Stimulated activated CD4-positive, alpha-beta T cell treated with anti-CD3 and anti-CD28 coated beads, Interleukin-12 subunit alpha, Interleukin-12 subunit beta, amount 100 ng/mL, for 4 hours (primary cell): ENCODE results near the gene AARSD1.
A peak's percentile ranks its signal among the peaks of the same experiment; 100 is the strongest.
"Not testable (repeated sequence)": the region's sequence is repeated elsewhere in the genome, so short reads cannot be mapped to it uniquely, and the experiment has no call there.

Experiments
- DNase-seq: peaks from one replicate; pipeline ENCODE4 v3.0.0-alpha.2; 2020

Gene AARSD1

DNA sequence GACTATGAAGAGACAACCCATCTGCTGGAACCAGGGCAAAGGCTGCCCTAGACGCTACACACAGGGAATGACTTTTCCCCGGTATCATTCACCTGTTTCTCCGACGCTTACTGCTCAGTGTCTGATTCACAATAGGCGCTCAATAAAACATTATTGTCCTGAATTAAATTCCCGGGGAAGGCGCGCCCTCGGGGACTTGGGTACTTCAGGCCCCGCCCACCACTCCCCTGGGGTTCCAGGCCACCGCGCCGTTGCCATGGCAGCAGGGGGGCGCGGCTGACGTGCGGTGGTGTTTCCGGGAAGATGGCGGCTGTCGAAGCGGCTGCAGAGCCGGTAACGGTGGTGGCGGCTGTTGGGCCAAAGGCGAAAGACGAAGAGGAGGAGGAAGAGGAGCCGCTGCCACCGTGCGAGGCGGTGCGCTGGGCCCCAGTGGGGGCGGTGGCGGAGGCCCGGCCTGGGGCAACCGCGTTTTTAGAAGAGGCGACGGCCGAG is 16.1 kb upstream of the AARSD1 start, which contains the start of gene RUNDC1:
Gene RUNDC1, plus strand, starts transcription at position 292 of the 492 bp plus-strand sequence. Its CDS starts 12 bp downstream, at position 304.
- peak; percentile 92 for DNase-seq

DNA sequence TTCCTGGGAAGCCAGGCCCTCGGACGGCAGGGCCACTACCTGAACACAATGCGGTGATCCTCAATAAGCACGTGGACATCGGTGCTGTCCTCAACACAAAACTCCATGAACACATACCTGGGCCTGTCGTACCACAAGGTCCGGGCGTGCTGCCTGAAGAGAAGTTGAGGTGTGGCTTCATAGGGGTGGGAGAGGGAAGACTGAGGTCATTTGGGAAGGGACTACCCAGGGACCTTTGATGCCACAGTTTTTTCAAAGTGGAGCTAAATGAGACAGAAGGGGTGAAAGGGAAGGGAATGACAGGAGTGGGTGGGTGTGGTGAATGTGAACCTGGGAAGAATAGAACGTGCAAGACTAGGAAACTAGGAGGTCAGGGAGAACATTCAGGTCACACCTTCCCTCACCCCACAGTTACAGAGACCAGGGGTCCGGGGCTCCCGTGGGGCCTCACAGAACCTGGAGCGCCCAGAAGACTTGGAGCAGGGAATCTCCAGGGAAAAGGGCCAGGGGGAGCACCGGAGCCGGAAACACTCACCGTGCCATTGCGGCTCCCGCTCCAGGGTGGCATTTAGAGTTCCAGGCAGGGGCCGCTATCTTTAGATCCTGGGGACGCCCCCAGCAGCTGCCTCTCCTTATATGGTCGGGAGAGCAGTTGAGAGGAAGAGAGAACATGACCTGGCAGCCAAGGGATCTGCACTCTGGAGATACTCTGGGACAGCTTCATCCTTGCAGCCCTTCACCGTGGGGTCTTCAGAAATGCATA is 15.4 kb upstream of the AARSD1 start, which contains the start of gene PTGES3L:
Gene PTGES3L, minus strand, starts transcription at position 570 of the 763 bp plus-strand sequence. Its CDS starts 27 bp downstream, at position 543.
- no peak for DNase-seq

DNA sequence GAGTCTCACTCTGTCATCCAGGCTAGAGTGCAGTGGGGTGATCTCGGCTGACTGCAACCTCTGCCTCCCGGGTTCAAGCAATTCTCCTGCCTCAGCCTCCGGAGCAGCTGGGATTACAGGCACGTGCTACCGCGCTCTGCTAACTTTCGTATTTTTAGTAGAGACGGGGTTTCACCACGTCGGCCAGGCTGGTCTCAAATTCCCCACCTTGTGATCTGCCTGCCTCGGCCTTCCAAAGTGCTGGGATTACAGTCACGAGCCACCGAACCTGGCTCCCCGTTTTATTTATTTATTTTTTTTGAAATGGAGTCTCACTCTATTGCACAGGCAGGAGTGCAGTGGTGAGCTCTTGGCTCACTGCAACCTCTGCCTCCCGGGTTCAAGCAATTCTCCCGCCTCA is 11.4 kb upstream of the AARSD1 start:
- DNase-seq, result not testable (repeated sequence)

DNA sequence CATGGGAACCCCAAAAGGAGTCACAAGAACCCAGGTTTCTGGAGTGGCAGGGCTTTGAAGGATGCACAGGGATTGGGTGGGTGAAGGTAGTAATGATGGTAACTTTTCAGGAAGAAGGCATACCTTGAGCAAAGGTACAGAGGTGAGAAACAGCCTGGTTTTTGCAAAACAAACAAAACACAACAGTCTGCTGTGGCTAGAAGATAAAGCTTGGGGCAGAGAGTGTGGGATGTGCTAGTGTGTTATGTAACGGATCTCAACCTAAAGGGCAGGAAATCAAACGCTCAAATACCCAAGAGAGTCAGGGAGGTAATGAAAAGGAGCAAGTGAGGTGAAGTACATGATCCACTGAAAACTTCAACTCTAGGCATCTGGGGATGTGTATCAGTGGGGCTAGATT is 11.0 kb upstream of the AARSD1 start:
- no peak for DNase-seq

DNA sequence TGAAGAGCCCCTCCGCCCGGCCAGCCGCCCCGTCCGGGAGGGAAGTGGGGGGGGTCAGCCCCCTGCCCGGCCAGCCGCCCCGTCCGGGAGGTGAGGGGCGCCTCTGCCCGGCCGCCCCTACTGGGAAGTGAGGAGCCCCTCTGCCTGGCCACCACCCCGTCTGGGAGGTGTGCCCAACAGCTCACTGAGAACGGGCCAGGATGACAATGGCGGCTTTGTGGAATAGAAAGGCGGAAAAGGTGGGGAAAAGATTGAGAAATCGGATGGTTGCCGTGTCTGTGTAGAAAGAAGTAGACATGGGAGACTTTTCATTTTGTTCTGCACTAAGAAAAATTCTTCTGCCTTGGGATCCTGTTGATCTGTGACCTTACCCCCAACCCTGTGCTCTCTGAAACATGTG is 9.1 kb upstream of the AARSD1 start:
- not testable (repeated sequence) for DNase-seq

DNA sequence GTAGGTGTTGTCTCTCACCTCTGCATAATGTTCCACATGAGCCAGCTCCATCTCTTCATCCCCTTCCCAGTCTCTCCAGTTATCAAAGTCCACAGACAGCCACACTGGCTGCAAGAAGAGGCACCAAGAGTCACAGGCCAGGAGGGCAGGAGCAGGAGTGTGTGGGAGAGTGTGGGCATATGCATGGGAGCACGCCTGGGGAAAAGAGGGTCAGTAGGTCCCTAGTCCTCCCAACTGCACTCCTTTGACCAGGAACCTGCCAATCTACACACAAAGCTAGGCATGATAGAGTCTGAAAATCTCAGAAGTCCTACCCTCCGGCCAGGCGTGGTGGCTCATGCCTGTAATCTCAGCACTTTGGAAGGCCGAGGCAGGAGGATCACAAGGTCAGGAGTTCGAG is 7.3 kb upstream of the AARSD1 start:
- DNase-seq, result no peak

DNA sequence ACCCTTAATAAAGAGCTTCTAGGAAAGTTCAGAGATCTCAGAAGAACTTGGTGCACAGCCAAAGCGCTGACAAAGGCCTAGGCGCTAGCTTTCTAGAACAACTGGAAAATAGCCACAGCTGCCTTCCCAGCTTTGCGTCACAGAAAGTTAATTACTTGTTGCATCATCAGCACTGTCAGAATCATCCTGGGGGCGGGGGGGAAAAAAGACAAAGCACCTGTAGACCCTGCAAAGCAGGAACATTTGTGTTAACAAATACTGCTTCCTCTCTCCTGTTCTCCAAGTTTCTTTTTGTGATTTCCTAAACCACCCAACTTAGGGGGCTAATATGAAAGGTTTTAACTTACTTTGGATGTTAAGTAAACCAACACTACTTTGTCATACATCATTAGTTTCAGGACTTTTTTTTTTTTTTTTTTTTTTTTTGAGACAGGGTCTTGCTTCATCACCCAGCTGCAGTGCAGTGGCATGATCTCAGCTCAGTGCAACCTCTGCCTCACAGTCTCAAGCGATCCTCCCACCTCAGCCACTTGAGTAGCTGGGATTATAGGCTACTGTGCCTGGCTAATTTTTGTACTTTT is 4.8 kb upstream of the AARSD1 start:
- DNase-seq, result no peak

DNA sequence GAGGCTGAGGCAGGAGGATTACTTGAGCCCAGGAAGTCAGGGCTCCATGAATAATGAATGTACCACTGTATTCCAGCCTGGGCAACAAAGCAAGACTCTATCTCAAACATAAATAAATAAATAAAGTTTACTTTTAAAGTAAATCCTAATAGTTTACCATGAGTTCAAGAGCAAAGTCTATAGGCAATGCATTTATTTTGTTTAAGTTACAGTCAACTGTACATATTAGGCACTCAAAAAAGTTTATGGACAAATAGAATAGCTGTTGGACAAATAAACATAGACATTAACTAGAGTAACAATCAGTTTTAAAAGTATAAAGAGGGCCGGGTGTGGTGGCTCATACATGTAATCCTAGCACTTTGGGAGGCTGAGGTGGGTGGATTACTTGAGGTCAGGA is 3.7 kb upstream of the AARSD1 start:
- no peak for DNase-seq

DNA sequence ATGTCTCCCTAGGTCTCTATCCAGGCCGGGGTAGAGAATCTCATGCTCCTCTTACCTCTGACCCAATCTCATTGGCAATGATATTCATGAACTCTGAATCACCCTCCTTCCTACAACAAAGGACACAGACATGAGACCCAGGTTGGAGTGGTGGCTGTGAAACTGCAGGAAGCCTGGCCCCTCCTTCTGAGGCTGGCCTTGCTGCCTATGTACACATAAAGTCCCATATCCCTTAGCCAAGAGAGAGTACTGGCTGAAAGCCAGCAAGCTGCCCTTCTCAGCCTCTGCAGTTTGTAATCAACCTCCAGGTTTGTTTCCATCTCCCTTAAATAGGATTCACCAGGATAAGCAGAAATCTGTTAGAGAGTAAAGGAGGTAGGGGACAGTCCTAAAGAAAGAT is 10.6 kb downstream of the AARSD1 start:
- DNase-seq, result no peak

DNA sequence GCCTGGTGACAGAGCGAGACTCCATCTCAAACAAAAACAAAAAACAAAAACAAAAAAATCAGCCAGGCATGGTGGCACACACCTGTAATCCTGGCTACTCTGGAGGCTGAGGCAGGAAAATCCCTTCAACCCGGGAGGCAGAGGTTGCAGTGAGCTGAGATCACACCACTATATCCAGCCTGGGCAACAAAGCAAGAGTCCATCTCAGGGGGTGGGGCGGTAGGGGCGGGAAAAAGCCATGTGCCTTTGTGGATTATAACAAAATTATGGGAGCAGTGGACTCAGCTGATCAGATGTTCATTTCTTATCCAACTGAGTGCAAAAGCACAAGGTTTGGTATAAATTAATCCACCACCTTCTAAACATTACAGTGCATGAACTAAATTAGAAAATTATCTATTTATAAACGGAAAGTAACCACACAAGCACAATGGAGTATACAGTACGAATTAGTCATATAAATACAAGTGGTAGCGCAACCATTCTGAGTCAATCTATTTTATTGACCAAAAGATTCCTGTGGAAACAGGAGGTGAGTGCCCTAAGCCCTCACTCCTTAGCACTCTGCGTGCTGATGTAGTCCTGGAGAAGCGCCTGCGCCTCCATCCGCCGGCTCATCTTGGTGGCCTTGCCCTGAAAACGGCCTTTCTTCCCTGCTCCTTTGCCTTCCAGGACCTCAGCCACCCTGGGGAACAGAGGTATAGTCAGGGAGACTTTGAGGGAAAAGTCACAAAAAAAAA is 14.0 kb downstream of the AARSD1 start:
- DNase-seq, result no peak

DNA sequence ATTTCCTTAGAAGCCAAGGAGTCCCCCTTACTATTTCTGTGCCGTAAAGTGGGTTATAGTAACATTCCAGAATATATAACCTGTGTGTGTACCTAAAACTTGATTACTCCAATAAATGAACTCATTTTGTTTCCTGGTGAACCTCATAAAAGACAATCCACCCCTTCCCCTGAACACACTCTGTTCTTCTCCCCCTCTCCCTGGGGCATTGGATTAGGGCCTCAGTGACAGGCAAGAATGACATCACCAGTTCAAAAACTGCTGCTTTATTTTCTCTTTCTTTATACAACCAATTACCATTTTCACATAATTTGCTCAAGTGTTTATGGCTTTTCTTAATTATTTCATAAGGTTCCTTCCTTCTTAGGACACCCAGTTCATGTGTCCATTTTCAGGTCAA is 17.4 kb downstream of the AARSD1 start:
- DNase-seq, result no peak

DNA sequence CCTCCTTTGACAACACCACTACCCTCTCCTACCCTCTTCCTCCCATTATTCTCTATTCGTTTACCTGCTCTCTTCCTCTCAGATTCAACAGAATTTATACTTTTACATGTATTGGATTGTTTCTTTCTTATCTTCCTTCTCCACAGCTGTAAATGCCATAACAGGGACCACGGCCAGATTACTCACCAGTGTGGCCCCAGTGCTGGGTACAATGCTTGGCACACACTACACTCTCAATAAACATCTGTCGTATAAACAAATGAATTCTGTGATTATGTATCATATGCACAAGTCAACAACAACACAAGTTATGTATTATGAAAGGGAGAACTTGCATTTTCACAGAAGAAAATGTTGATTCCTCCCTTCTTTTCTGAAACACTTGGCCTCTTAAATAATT is 20.0 kb downstream of the AARSD1 start:
- no peak for DNase-seq

DNA sequence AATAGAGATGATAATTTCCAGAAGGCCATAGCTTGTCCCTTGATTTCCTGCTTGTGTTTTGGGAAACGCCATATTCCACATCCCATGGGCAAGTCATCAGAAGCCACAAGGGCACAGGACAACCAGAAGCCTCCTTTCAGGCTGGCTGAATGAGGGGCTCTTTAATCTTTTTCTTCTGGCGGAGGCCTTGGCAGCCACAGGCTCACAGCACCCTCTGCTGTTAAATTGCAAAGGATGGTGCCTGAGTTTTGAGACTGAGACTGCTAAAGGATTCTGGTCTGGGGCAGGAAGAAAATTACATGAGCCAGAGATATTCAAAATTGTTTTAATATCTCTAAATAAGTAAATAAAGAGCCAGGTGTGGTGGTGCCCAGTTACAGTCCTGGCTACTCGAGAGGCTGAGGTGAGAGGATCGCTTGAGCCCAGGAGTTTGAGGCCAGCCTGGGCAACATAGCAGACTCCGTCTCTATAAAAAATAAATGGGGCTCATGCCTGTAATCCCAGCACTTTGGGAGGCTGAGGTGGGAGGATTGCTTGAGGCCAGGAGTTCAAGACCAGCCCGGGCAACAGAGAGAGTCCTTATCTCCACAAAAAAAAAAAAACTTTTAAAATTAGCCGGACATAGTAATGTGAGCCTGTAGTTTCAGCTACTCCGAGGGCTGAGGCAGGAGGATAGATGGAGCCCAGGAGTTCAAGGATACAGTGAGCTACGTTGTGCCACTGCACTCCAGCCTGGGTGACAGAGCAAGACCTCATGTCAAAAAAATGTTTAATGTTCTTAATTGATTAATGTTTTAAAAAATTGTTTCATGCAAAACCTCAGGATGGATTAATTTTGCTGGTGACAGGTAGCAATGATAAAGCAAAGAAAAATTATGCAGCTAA is 26.3 kb downstream of the AARSD1 start:
- no peak for DNase-seq

DNA sequence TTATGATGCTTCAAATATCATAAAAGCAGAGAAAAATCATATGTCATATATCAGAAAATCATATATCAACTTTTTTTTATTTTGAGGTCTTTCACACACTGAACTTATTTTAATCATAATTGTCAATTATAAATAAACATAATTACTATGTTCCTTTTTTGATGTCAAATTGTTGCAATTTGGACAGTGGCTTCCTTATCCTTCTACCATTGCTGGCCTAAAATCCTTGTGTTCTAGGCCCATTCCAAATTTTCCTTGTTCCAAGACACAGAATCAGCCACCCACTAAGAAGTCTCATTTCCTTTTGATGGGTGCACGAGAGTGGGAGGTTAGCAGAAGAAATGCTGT is 34.8 kb downstream of the AARSD1 start:
- no peak for DNase-seq

DNA sequence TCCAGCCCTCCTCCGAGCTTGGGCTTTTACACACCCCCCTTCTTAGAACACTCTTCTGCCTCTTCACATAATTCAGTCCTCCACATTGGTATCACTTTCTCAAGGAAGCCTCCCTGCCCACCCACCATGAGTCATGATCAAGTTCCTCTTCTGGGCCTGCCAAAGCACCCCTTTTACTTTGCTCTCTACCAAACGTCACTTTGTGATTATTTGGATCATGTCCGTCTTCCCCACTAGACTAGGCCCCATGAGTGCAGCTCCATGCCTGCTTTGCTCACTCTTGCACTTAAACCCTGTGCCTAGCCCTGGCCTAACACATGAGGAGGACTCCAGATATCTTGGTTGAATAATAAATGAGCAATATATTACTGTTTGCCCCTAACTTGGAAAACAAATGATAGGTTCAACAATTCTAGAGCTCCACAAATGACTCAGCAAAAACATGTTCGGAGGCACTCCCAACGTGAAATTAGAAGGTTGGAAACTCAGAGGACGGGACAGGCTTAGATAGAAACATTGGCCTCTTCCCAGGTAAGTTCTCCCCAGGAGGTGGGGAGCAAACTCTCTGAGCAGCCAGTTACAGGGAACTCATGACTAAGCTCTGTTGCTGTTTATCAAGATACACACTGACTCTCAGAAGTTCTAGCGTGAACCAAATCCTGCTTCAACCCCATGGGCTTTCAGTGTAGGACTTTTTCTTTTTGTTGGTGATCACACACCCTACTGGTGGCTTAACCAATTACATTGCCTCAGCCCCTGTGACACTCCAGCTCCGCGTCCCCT is 35.3 kb downstream of the AARSD1 start:
- DNase-seq, result peak; percentile 12

DNA sequence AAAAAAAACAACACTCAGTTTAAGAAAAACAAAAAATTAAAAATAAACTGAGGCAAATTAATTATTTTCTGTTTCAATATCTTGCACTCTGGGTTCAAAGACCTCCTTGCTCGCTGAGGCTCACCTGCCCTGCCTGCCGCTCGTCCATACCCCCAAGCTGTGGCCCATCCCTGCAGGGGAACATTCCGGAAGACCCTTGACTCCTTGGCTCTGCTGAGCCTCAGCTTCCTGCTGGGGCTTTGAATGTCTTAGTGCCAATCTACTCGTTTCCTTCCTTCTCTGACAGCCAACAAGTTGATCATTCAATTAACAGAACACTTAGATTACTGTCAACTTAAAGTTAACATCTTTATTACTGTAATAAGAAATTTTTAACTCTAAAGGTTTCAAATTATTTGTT is 39.4 kb downstream of the AARSD1 start:
- no peak for DNase-seq

DNA sequence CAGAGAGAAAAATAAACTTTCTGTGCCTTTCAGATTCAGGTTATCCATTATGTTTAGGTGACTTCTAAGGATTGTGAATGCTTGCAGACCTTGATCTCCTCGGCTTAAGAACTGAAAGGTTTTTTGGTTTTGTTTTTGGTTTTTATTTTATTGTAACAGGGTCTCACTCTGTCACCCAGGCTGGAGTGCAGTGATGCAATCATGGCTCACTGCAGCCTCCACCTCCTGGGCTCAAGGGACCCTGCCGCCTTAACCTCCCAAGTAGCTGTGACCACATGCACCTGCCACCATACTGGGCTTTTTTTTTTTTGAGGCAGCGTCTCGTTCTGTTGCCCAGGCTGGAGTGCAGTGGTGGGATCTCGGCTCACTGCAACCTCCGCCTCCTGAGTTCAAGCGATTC is 40.8 kb downstream of the AARSD1 start:
- not testable (repeated sequence) for DNase-seq

DNA sequence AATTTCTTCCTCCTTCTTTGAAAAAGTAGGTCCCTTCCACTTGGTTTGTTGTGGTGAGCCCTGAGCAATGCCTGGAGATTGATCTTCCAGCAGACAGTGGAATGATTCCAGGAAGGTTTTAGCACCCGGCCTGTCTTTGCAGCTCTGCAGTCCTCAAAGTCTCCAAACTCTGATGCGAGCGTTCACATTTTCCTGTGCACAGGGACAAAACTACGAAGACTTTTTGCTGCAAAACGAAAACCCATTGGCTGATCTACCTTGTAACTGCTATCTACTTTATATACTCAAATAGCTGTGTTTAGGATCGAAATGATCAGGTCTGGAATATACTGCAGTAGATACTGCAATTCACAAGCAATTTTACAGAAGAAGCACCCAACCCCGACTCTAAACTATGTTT is 42.0 kb downstream of the AARSD1 start:
- no peak for DNase-seq

DNA sequence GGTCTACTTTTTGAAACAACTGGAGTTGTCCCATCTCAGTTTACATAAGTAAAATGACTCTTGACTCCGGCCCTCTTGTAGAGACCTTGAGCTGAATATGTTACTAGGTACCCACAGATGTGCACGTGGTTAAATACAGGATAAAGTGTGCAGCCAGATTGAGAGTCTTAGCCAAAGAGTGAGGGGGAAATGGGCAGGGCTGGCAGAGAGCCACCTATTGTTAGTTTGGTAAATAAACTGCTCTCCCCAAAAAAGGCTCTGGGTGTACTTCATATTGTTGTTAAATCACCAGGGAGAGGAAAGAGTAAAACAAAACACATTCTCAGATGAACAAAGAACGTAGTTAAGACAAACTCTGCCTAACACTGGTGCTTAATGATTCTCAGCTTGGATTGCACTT is 43.3 kb downstream of the AARSD1 start:
- no peak for DNase-seq

DNA sequence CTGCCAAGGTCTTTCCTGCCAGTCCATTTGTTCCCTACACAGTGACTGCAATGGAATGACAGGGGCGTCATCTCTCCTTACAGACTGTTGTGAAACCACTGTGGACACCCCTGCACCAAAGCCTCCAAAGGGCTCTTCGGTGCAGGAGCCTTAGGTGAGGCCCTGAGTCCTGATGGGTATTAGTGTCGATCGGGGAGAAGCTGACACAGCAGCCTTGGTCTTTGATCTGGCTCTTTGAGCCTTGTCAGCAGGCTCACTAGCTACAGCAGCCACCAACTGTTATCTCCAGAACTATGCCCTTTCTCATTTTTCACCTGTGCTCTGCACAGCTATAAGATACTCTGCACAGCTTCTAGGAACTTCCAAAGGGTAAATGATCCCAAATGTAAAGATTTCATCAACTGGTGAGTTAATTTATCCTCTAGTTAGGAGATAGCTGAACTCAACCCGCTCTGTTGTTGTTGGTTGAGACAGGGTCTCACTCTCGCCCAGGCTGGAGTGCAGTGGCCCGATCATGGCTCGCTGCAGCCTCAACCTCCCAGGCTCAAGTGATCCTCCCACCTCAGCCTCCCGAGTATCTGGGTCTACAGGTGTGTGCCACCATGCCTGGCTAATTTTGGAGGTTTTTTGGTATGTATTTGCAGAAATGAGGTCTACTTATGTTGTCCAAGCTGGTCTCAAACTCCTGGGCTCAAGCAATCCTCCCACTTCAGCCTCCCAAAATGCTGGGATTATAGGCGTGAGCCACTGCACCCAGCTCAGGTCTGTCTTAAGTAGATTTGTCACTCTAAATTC is 44.0 kb downstream of the AARSD1 start:
- DNase-seq, result no peak

DNA sequence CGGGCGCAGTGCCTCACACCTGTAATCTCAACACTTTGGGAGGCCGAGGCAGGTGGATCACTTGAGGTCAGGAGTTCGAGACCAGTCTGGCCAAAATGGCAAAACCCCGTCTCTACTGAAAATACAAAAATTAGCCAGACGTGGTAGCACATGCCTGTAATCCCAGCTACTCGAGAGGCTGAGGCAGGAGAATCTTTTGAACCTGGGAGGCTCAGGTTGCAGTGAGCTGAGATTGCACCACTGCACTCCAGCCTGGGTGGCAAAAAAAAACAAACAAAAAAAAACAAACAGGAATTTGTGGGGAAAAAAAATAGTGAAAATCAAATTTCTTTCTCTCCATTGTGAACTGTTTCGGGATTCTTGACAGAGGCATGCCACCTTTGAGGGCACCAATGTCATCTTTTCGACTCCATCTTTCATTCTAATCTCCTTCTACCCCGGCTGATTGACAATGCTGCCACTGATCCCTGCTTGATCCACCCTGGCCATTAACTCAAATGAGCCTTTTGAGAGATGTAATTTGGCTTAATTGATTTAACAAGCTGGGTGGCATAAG is 44.7 kb downstream of the AARSD1 start:
- not testable (repeated sequence) for DNase-seq
